HepG2 (cell line): ENCODE measurements around the gene NCOA5. TPM values are rescaled to one million over a fixed set of nuclear protein-coding genes. Genes with fewer than 3 reads are reported as not detected.

Experiments
- ARID5B ChIP-seq: IDR thresholded peaks from 2 replicates; pipeline ENCODE4 v1.4.0; 2020; ENCODE audit warnings: mild to moderate bottlenecking, missing genetic modification reagents
- CTCF ChIP-seq: sonication (generic); formaldehyde crosslinking; IDR thresholded peaks from 2 replicates; pipeline ENCODE4 v1.5.0; 2020; ENCODE audit warnings: mild to moderate bottlenecking, missing genetic modification reagents, moderate library complexity
- ETV5 ChIP-seq: IDR thresholded peaks from 2 replicates; pipeline ENCODE4 v1.6.1; 2018; ENCODE audit warnings: missing biosample characterization, missing genetic modification reagents, inconsistent platforms, borderline replicate concordance
- IKZF1 ChIP-seq: fragments of 450-650 bp; IDR thresholded peaks from 2 replicates; pipeline ENCODE4 v1.7.1; 2016
- POLR2AphosphoS5 ChIP-seq: IDR thresholded peaks from 2 replicates; pipeline ENCODE4 v1.6.1; 2012; ENCODE audit warnings: low read depth, low read length
- REXO4 ChIP-seq: sonication (generic); formaldehyde crosslinking; IDR thresholded peaks from 2 replicates; pipeline ENCODE4 v1.8.0; 2022; ENCODE audit warnings: missing genetic modification reagents, mild to moderate bottlenecking, borderline replicate concordance
- STAG1 ChIP-seq: sonication (generic); formaldehyde crosslinking; IDR thresholded peaks from 2 replicates; pipeline ENCODE4 v1.4.0; 2020; ENCODE audit warnings: missing genetic modification reagents
- ZFX ChIP-seq: sonication (generic); formaldehyde crosslinking; IDR thresholded peaks from 2 replicates; pipeline ENCODE4 v1.4.0; 2020; ENCODE audit warnings: mild to moderate bottlenecking, low read depth, missing genetic modification reagents, moderate library complexity
- ZNF609 ChIP-seq: sonication (generic); formaldehyde crosslinking; IDR thresholded peaks from 2 replicates; pipeline ENCODE4 v1.4.0; 2020; ENCODE audit warnings: mild to moderate bottlenecking, missing genetic modification reagents, borderline replicate concordance
- polyA plus RNA-seq, 8 experiments: library from polyadenylated mRNA; depleted of rRNA in 3 of 8; stranded (reverse) in 7 of 8; unstranded in 1 of 8; fragments of >200 nt; fragmentation: Illumina TruSeq in 4 of 8; extraction: Trizol in 4 of 8; gene quantifications; 2 replicates each; pipeline versions ENCODE4 v1.2.1 to v1.2.3, GENCODE V29; 2011 to 2016; ENCODE audit warnings: low read depth in 4 of 8, missing spikeins in 1 of 8, mixed read lengths in 1 of 8; ENCODE audit not compliant: insufficient read depth in 1 of 8
- total RNA-seq, 5 experiments: library from RNA; depleted of rRNA; stranded (reverse); fragments of >200 nt; fragmentation: Illumina TruSeq; extraction: Trizol; gene quantifications; 2 replicates each; pipeline ENCODE4 v1.2.3, GENCODE V29; 2016; ENCODE audit warnings: low read depth in 1 of 5
- TF ChIP-seq, protein P1 (sequence below): sonication (generic); formaldehyde crosslinking; IDR thresholded peaks from 2 replicates; pipeline ENCODE4 v1.8.0; 2022; ENCODE audit warnings: mild to moderate bottlenecking, missing genetic modification reagents, borderline replicate concordance
- TF ChIP-seq, protein P2 (sequence below): sonication (generic); formaldehyde crosslinking; IDR thresholded peaks from 2 replicates; pipeline ENCODE4 v1.5.0; 2020; ENCODE audit warnings: missing genetic modification reagents

NCOA5 gene
- total and polyA plus RNA-seq, 2 of the 13 experiments (the other 11 are each of a cell fraction or from before 2014, with no cell fraction given), result 16.5 to 28.4 TPM

- TF ChIP-seq ARID5B (peak; percentile 68; the same call in 1 of the 2 replicates), IKZF1 (no peak), ZNF609 (no peak), CTCF (CRISPR knock-in tag) (no peak), REXO4 (CRISPR knock-in tag) (no peak; the same call in 1 of the 2 replicates), STAG1 (peak; percentile 5; the same call in 1 of the 2 replicates), ETV5 (peak; percentile 54; the same call in 1 of the 2 replicates), POLR2AphosphoS5 (no peak), ZFX (CRISPR knock-in tag) (no peak)
- TF ChIP-seq, protein P1, sequence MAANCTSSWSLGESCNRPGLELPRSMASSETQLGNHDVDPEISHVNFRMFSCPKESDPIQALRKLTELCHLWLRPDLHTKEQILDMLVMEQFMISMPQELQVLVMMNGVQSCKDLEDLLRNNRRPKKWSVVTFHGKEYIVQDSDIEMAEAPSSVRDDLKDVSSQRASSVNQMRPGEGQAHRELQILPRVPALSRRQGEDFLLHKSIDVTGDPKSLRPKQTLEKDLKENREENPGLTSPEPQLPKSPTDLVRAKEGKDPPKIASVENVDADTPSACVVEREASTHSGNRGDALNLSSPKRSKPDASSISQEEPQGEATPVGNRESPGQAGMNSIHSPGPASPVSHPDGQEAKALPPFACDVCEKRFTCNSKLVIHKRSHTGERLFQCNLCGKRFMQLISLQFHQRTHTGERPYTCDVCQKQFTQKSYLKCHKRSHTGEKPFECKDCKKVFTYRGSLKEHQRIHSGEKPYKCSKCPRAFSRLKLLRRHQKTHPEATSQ, result peak; percentile 86
- TF ChIP-seq, protein P2, sequence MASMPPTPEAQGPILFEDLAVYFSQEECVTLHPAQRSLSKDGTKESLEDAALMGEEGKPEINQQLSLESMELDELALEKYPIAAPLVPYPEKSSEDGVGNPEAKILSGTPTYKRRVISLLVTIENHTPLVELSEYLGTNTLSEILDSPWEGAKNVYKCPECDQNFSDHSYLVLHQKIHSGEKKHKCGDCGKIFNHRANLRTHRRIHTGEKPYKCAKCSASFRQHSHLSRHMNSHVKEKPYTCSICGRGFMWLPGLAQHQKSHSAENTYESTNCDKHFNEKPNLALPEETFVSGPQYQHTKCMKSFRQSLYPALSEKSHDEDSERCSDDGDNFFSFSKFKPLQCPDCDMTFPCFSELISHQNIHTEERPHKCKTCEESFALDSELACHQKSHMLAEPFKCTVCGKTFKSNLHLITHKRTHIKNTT (CRISPR knock-in tag), result no peak
Measured at GRCh38 chr20:46040902-46041535, 48.7 kb downstream of the NCOA5 start (continued).
